Retinal pigment epithelial cell (primary cell): ENCODE measurements around the gene C17orf100.

ENCODE experiments used
- DNase-seq: peaks from one replicate; pipeline ENCODE4 v3.0.0-alpha.2; 2010; ENCODE audit warnings: low read depth
- H3K4me3 ChIP-seq: 2 replicates; pipeline ENCODE4 v1.5.1; 2011; ENCODE audit warnings: mild to moderate bottlenecking, low read length, control low read depth, moderate library complexity
- TF ChIP-seq, protein P1 (sequence below): conservative IDR thresholded peaks from 2 replicates; pipeline ENCODE4 v1.5.1; 2011; ENCODE audit warnings: low read depth, low read length, control low read depth, inconsistent platforms

Gene C17orf100

DNA sequence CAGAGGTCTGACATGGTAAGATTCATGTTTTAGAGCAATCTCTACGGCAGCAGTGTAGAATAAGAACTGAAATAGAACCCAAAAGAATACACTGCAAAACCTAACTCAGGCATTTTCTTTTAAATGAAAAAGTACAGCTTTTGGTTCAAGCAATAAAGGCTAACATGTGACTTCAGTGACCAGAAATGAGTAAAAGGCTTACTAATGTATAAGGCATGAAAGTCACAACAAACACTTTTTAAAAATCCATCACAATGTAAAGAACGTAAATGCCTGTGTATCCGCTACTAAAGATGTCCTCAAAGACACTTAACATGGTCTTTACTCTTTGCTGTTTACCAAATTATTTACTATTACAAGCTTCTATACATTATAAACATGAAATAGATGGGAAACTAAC is 27.6 kb upstream of the C17orf100 start:
- no peak for DNase-seq
- no peak overlapping the region for H3K4me3 ChIP-seq
- TF ChIP-seq, protein P1, sequence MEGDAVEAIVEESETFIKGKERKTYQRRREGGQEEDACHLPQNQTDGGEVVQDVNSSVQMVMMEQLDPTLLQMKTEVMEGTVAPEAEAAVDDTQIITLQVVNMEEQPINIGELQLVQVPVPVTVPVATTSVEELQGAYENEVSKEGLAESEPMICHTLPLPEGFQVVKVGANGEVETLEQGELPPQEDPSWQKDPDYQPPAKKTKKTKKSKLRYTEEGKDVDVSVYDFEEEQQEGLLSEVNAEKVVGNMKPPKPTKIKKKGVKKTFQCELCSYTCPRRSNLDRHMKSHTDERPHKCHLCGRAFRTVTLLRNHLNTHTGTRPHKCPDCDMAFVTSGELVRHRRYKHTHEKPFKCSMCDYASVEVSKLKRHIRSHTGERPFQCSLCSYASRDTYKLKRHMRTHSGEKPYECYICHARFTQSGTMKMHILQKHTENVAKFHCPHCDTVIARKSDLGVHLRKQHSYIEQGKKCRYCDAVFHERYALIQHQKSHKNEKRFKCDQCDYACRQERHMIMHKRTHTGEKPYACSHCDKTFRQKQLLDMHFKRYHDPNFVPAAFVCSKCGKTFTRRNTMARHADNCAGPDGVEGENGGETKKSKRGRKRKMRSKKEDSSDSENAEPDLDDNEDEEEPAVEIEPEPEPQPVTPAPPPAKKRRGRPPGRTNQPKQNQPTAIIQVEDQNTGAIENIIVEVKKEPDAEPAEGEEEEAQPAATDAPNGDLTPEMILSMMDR, result no peak

DNA sequence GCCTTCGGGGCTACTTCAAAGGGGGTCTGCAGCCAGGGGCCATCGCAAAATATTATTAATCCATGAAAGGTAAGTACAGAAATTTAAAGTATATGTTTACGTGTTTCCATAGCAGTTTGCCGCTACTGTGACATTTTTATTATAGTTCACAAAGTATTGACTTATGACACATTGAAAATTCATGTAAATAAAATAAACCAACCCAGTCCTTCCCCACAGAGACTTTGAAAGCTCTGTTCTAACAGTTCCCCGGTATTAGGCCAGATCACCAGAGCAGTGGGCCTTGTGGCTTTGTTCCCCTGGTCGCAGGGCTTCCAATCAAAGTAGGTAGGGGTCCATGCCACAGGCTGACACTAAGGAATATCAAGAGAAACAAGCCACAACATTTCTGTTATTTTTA is 24.9 kb upstream of the C17orf100 start:
- TF ChIP-seq, protein P1, result no peak
- no peak overlapping the region for H3K4me3 ChIP-seq
- no peak for DNase-seq

DNA sequence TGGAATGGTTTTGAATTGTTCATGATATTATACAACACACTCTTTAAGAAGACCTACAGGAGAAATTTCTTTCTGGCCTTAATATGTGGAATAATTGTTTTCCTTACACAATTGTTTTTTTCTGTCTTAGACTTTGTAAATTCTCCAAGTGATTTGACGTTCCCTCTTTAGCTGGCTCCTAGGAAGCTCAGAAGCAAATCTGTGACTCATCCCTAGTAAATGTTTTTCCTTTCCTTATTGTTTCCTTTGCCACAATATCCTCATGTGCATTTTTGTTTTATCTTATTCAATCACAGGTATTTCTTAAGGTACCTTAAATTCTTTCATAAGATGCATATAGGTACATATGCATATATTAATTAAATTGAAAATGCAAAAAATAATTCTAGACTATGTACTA is 24.5 kb upstream of the C17orf100 start:
- TF ChIP-seq, protein P1, result no peak
- DNase-seq, result no peak

DNA sequence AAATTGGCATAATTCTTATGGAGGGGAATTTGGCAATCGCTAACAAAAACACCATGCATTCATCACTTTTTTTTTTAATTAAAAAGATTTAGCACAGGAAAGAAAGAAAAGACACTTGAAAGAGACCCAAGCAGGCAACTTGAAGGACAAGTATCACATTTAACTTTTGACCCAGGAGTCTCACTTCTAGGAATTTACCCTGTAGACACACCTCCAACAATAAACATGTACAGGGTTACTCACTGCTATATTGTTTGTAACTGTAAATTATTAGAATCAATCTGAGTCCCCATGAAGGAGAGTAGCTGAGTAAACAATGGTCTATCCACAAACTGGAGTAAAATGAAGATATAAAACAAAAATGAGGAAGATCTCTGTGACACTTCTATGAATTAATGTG is 21.2 kb upstream of the C17orf100 start:
- no peak overlapping the region for H3K4me3 ChIP-seq
- no peak for DNase-seq
- TF ChIP-seq, protein P1, result no peak

More for the DNA sequence above, 24.5 kb upstream of the C17orf100 start:
- no peak overlapping the region for H3K4me3 ChIP-seq

DNA sequence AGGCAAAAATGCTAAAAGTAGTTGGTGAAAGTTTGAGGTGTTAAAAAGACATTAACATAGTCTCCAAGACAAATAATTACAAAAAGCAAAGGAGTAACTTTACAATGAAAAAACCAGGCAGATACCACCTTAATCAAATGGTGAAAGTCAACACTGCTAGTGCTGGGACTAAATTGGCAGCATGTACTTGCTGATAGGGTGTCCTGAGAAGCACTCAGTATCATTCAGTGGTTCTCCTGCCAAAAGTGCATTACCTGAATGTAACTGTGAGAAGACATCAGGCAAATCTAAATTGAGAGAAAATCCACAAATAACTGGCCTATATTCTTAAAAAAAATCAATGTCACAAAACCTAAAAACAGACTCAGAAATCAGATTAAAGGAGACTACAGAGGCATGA is 19.0 kb upstream of the C17orf100 start:
- DNase-seq, result no peak
- H3K4me3 ChIP-seq, result no peak overlapping the region
- TF ChIP-seq, protein P1, result no peak

DNA sequence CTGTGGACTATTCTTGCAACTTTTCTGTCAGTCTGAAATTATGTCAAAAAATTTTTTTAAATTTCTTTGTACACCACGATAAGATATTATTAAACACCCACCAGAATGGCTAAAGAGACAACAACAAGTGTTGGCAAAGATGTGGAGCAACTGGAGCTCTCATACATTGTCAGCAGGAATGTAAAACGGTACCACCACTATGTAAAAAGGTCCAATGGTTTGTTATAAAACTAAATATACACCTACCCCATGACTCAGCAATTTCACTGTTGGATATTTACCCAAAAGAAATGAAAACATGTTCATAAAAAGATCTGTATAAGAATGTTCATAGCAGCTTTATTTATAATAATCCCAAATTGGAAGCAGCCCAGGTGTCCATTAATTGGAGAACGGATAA is 18.3 kb upstream of the C17orf100 start:
- DNase-seq, result no peak
- no peak overlapping the region for H3K4me3 ChIP-seq
- TF ChIP-seq, protein P1, result no peak

DNA sequence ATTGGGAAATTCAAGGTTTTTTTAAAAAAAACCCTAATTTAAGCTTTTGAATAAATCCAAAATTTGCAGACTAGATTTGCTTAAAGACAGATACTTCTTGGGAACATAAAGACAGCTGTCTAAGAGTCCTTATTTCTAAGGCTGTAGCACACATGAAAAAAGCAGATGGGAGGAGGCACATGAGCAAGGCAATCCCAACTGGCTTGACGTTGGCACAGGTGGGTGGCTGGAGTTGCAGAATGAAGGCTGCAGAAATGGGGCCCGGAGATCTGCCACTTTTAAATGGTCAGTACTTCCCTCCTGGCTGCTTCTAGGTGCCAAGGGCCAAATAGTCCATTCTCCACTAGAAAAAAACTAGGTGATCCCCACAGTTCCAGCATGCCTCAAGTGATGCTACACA is 15.5 kb upstream of the C17orf100 start:
- no peak overlapping the region for H3K4me3 ChIP-seq
- TF ChIP-seq, protein P1, result no peak
- no peak for DNase-seq
